Motor neuron (in vitro differentiated cells): ENCODE results near the gene SH3GL2. TPM values are rescaled to one million over a fixed set of nuclear protein-coding genes. Genes with fewer than 3 reads are reported as not detected.

ENCODE experiments used
- ATAC-seq, 8 experiments: fragments of 200-7000 bp; cut with Tn5 transposase; replicated peaks in 6 of 8; 2 replicates each; pipeline ENCODE4 v1.8.0; 2021; ENCODE audit warnings: mild to moderate bottlenecking in 8 of 8, moderate library complexity in 8 of 8
- H3K27ac ChIP-seq, 2 donors: fragments of 250-450 bp; sonication (Bioruptor Pico); 2 replicates each; pipeline ENCODE4 v1.9.0; 2021; ENCODE audit warnings: antibody characterized with exemption in 2 of 2, mild to moderate bottlenecking in 2 of 2, moderate library complexity in 1 of 2
- H3K4me1 ChIP-seq, 2 donors: fragments of 250-450 bp; sonication (Bioruptor Pico); replicated peaks in 1 of 2; 2 replicates each; pipeline ENCODE4 v1.6.1; 2021; ENCODE audit warnings: antibody characterized with exemption in 2 of 2, mild to moderate bottlenecking in 2 of 2, moderate library complexity in 1 of 2
- H3K4me3 ChIP-seq, 5 donors: fragments of 250-450 bp; sonication (Bioruptor Pico); 2 replicates each; pipeline ENCODE4 v1.9.0; 2021; ENCODE audit warnings: antibody characterized with exemption in 5 of 5, mild to moderate bottlenecking in 5 of 5, moderate library complexity in 4 of 5
- WGBS, 10 experiments: fragments of 450-650 bp; shearing (Covaris generic); methylation state at CpG; one replicate each; pipeline ENCODE4 v1.0.0; 2022; 5-methylcytosine and 5-hydroxymethylcytosine counted together
- in situ Hi-C, 9 experiments: fragments of 400-800 bp; cut with MboI; loops; one replicate each; pipeline ENCODE4 v1.15.0; 2021; ENCODE audit warnings: low sequenced_read_pairs in 9 of 9, low pct_unique_long_range_greater_than_20kb in 2 of 9; ENCODE audit not compliant: unreplicated experiment in 9 of 9
- total RNA-seq, 8 experiments: library from RNA; unstranded; fragments of 300-600 nt; gene quantifications; 2 replicates each; pipeline versions ENCODE4 v1.2.3 to v1.2.4, GENCODE V29; 2022

SH3GL2 gene
- total RNA-seq, 8 experiments from 2014 or later = 0.15 to 27.4 (median 8.5) TPM

GRCh38 chr9:17580119-17580518 is 1.3 kb downstream of the SH3GL2 start:
- no peak for ATAC-seq
- 70 to 93% (median 82%) methylated on average over 2 to 9 of the region's 9 CpGs for WGBS, 10 experiments
- Histone ChIP-seq H3K4me3 (peak overlapping the region in 2 of 5 donors; percentile 60 to 90), H3K27ac (no peak overlapping the region), H3K4me1 (no peaks in the 10 kb centered on the region)
- in situ Hi-C loops = no loop called here

- ATAC-seq = no peak
- Histone ChIP-seq H3K27ac (no peak overlapping the region), H3K4me1 (no peaks in the 10 kb centered on the region), H3K4me3 (no peak overlapping the region)
- in situ Hi-C loops = no loop called here
- WGBS, 10 experiments = 61 to 100% (median 91%) methylated on average over 1 to 5 of the region's 5 CpGs; no CpG with 5 or more reads in 2 of the 10 experiments
These were observed 8.2 kb downstream of the SH3GL2 start for GRCh38 chr9:17587113-17587512.

- peak in 3 of 8 experiments; percentile 23 to 45 (median 40) for ATAC-seq
These were observed 9.5 kb downstream of the SH3GL2 start for GRCh38 chr9:17588395-17588794.

GRCh38 chr9:17588941-17589340 is 10.1 kb downstream of the SH3GL2 start:
- peak in 4 of 8 experiments; percentile 22 to 74 (median 50) for ATAC-seq
- no peak overlapping the region for H3K4me3 ChIP-seq
- no peaks in the 10 kb centered on the region for H3K4me1 ChIP-seq
- no peak overlapping the region for H3K27ac ChIP-seq
- in situ Hi-C loops = no loop called here
- WGBS, 10 experiments = 0 to 85% (median 56%) methylated on average over 1 to 4 of the region's 4 CpGs; no CpG with 5 or more reads in 2 of the 10 experiments

More at GRCh38 chr9:17588395-17588794, 9.5 kb downstream of the SH3GL2 start:
- 0 to 100% (median 88%) methylated on average over 1 of the region's 1 CpG; no CpG with 5 or more reads in 3 of the 10 experiments for WGBS, 10 experiments
- in situ Hi-C loops = no loop called here
- H3K4me3 ChIP-seq = no peak overlapping the region
- no peak overlapping the region for H3K27ac ChIP-seq
- H3K4me1 ChIP-seq = no peaks in the 10 kb centered on the region

- 75 to 100% (median 100%) methylated on average over 1 to 5 of the region's 5 CpGs; no CpG with 5 or more reads in 5 of the 10 experiments for WGBS, 10 experiments
- H3K4me1 ChIP-seq = no peaks in the 10 kb centered on the region
- H3K27ac ChIP-seq = no peak overlapping the region
- ATAC-seq = no peak
- H3K4me3 ChIP-seq = no peak overlapping the region
- in situ Hi-C loops = no loop called here
These were observed 10.9 kb downstream of the SH3GL2 start for GRCh38 chr9:17589771-17590170.

GRCh38 chr9:17594961-17595360 is 16.1 kb downstream of the SH3GL2 start:
- Histone ChIP-seq H3K27ac (no peak overlapping the region), H3K4me3 (no peak overlapping the region), H3K4me1 (no peaks in the 10 kb centered on the region)
- no peak for ATAC-seq
- WGBS, 10 experiments = 17 to 100% (median 77%) methylated on average over 1 to 3 of the region's 3 CpGs
- in situ Hi-C loops = no loop called here

GRCh38 chr9:17597977-17598376 is 19.1 kb downstream of the SH3GL2 start:
- in situ Hi-C loops = no loop called here
- Histone ChIP-seq H3K27ac (no peak overlapping the region), H3K4me3 (no peak overlapping the region), H3K4me1 (no peaks in the 10 kb centered on the region)
- 10 to 100% (median 92%) methylated on average over 1 to 3 of the region's 3 CpGs; no CpG with 5 or more reads in 2 of the 10 experiments for WGBS, 10 experiments
- ATAC-seq = no peak

GRCh38 chr9:17600962-17601593 is 22.2 kb downstream of the SH3GL2 start:
- in situ Hi-C loops = no loop called here
- Histone ChIP-seq H3K27ac (no peak overlapping the region), H3K4me3 (no peak overlapping the region), H3K4me1 (no peaks in the 10 kb centered on the region)
- peak in 1 of 8 experiments; percentile 25 for ATAC-seq
- WGBS, 10 experiments = 19 to 100% (median 73%) methylated on average over 2 to 5 of the region's 5 CpGs

- Histone ChIP-seq H3K4me1 (no peaks in the 10 kb centered on the region), H3K4me3 (no peak overlapping the region), H3K27ac (no peak overlapping the region)
- 0 to 90% (median 60%) methylated on average over 1 to 4 of the region's 5 CpGs; no CpG with 5 or more reads in 3 of the 10 experiments for WGBS, 10 experiments
- in situ Hi-C loops = no loop called here
- no peak for ATAC-seq
These were observed 25.7 kb downstream of the SH3GL2 start for GRCh38 chr9:17604556-17604955.

GRCh38 chr9:17609312-17610005 is 30.6 kb downstream of the SH3GL2 start:
- WGBS, 10 experiments = 6 to 89% (median 50%) methylated on average over 1 to 7 of the region's 7 CpGs; no CpG with 5 or more reads in 1 of the 10 experiments

GRCh38 chr9:17611342-17611741 is 32.5 kb downstream of the SH3GL2 start:
- in situ Hi-C loops = no loop called here
- ATAC-seq = no peak
- Histone ChIP-seq H3K4me1 (peaks cover 0 to 4% of the 10 kb centered on the region in 2 donors), H3K4me3 (no peak overlapping the region), H3K27ac (no peak overlapping the region)
- WGBS, 10 experiments = 22 to 100% (median 79%) methylated on average over 1 to 2 of the region's 2 CpGs; no CpG with 5 or more reads in 2 of the 10 experiments

More at GRCh38 chr9:17609312-17610005, 30.6 kb downstream of the SH3GL2 start:
- no peak overlapping the region for H3K4me3 ChIP-seq
- peaks cover 0 to 4% of the 10 kb centered on the region in 2 donors for H3K4me1 ChIP-seq
- H3K27ac ChIP-seq = no peak overlapping the region
- ATAC-seq = no peak
- in situ Hi-C loops = no loop called here

GRCh38 chr9:17611917-17612316 is 33.1 kb downstream of the SH3GL2 start:
- whole genome bisulfite sequencing, 10 experiments = 0 to 20% (median 8%) methylated on average over 1 of the region's 3 CpGs; no CpG with 5 or more reads in 6 of the 10 experiments

GRCh38 chr9:17613758-17614157 is 34.9 kb downstream of the SH3GL2 start:
- no peak overlapping the region for H3K4me3 ChIP-seq
- peaks cover 0 to 4% of the 10 kb centered on the region in 2 donors for H3K4me1 ChIP-seq
- 0 to 36% (median 11%) methylated on average over 1 to 3 of the region's 3 CpGs; no CpG with 5 or more reads in 2 of the 10 experiments for WGBS, 10 experiments
- H3K27ac ChIP-seq = no peak overlapping the region
- in situ Hi-C loops = no loop called here
- peak in 5 of 8 experiments; percentile 29 to 84 (median 35) for ATAC-seq

More at GRCh38 chr9:17611917-17612316, 33.1 kb downstream of the SH3GL2 start:
- Histone ChIP-seq H3K4me1 (peaks cover 0 to 4% of the 10 kb centered on the region in 2 donors), H3K4me3 (no peak overlapping the region), H3K27ac (no peak overlapping the region)
- in situ Hi-C loops = no loop called here
- peak in 4 of 8 experiments; percentile 37 to 70 (median 56) for ATAC-seq
